Uterus (tissue), 4 donors: ENCODE results near the gene HS6ST1. TPM values are rescaled to one million over a fixed set of nuclear protein-coding genes. Genes with fewer than 3 reads are reported as not detected.
"Not testable (repeated sequence)": the region's sequence is repeated elsewhere in the genome, so short reads cannot be mapped to it uniquely, and the experiment has no call there.

Experiments used
- DNase-seq, 2 donors: peaks; one replicate each; pipeline ENCODE4 v3.0.0-alpha.2; 2019 to 2020
- H3K27ac ChIP-seq, 2 donors: fragments of 200-600 bp; sonication (generic); 1 replicate in 1 of 2; 2 replicates in 1 of 2; pipeline ENCODE4 v1.5.1; 2016 to 2018
- H3K27me3 ChIP-seq, 2 donors: fragments of 200-600 bp; sonication (generic); one replicate each; pipeline ENCODE4 v1.5.1; 2018 to 2019; ENCODE audit warnings: control low read depth in 1 of 2
- H3K36me3 ChIP-seq, 2 donors: fragments of 200-600 bp; sonication (generic); one replicate each; pipeline ENCODE4 v1.5.1; 2019; ENCODE audit warnings: control low read depth in 1 of 2
- H3K4me1 ChIP-seq, 2 donors: fragments of 200-600 bp; sonication (generic); one replicate each; pipeline ENCODE4 v1.5.1; 2018 to 2019; ENCODE audit warnings: control low read depth in 1 of 2
- H3K4me3 ChIP-seq, 2 donors: fragments of 200-600 bp; sonication (generic); 1 replicate in 1 of 2; 2 replicates in 1 of 2; pipeline ENCODE4 v1.5.1; 2018 to 2019; ENCODE audit warnings: mild to moderate bottlenecking in 1 of 2
- H3K9me3 ChIP-seq, 2 donors: fragments of 200-600 bp; sonication (generic); one replicate each; pipeline ENCODE4 v1.5.1; 2019; ENCODE audit warnings: control low read depth in 1 of 2
- POLR2A ChIP-seq, 2 donors: fragments of 450-650 bp; IDR thresholded peaks; one replicate each; pipeline ENCODE4 v1.6.1; 2016; ENCODE audit warnings: antibody characterized with exemption in 2 of 2, mild to moderate bottlenecking in 1 of 2, moderate library complexity in 1 of 2
- intact Hi-C: fragments of 100-400 bp; cut with DNase I; formaldehyde crosslinking; loops from one replicate; pipeline ENCODE4 v1.15.1; 2023; ENCODE audit warnings: low total_unique reads
- total RNA-seq, 4 donors: library from RNA; depleted of rRNA in 3 of 4; stranded (reverse); fragments of >200 nt in 3 of 4; gene quantifications; one replicate each; pipeline versions ENCODE4 v1.1.0 to v1.2.4, GENCODE V29; 2014 to 2023
- TF ChIP-seq, protein P1 (sequence below), 4 experiments: fragments of 200-600 bp in 2 of 4; fragments of 450-650 bp in 2 of 4; sonication (generic) in 2 of 4; IDR thresholded peaks; one replicate each; pipeline ENCODE4 v1.5.1; 2016 to 2019; ENCODE audit warnings: antibody characterized with exemption in 4 of 4, mild to moderate bottlenecking in 2 of 4, moderate library complexity in 1 of 4
- donor health status: DM: yes; HTN: yes; CAD: no.

Gene HS6ST1
- total RNA-seq, 4 donors from 2014 or later = 22.7 to 198 (median 37.4) TPM

DNA sequence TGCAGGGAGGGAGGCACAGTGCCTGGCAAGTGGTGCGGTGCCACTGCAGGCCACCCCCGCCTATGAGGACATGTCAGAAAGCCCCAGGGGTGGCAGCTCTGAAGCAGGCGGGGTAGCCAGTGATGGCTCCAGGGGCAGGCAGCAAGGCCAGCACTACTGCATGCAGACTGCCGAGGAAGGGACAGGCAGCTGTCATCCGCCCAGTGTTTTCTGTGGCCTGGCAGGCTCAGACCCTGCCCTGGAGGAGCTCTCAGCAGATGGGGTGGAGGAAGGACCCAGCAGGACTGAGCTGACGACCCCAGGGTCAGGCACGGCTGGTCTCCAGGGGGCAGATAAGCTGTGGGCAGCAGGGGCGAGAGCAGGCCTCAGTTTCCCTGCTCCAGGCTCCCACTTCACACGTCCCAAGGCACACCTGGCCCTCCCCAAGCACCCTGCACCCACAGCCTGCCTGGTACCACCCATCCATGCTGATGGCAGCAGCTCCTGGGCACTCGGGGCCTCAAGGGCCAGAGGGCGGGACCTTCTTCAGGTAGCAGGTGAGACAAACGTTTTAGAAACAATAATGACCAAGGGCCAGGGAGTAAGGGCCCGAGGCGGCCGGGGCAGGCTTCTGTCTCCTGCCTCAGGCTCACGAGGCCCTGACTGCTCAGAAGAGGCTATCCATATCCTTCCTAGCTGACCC, 48.5 kb downstream of the HS6ST1 start:
- no peaks in the 10 kb centered on the region for H3K9me3 ChIP-seq
- intact Hi-C loops = no loop called here
- H3K4me3 ChIP-seq = no peak overlapping the region
- no peak for DNase-seq
- TF ChIP-seq POLR2A (IDR thresholded peaks at IDR 0.05) = no peak
- TF ChIP-seq, protein P1, sequence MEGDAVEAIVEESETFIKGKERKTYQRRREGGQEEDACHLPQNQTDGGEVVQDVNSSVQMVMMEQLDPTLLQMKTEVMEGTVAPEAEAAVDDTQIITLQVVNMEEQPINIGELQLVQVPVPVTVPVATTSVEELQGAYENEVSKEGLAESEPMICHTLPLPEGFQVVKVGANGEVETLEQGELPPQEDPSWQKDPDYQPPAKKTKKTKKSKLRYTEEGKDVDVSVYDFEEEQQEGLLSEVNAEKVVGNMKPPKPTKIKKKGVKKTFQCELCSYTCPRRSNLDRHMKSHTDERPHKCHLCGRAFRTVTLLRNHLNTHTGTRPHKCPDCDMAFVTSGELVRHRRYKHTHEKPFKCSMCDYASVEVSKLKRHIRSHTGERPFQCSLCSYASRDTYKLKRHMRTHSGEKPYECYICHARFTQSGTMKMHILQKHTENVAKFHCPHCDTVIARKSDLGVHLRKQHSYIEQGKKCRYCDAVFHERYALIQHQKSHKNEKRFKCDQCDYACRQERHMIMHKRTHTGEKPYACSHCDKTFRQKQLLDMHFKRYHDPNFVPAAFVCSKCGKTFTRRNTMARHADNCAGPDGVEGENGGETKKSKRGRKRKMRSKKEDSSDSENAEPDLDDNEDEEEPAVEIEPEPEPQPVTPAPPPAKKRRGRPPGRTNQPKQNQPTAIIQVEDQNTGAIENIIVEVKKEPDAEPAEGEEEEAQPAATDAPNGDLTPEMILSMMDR (IDR thresholded peaks at IDR 0.05) = no peak
- H3K4me1 ChIP-seq = no peaks in the 10 kb centered on the region
- no peak overlapping the region for H3K27ac ChIP-seq
- no peaks in the 10 kb centered on the region for H3K36me3 ChIP-seq
- H3K27me3 ChIP-seq = no peaks in the 10 kb centered on the region

DNA sequence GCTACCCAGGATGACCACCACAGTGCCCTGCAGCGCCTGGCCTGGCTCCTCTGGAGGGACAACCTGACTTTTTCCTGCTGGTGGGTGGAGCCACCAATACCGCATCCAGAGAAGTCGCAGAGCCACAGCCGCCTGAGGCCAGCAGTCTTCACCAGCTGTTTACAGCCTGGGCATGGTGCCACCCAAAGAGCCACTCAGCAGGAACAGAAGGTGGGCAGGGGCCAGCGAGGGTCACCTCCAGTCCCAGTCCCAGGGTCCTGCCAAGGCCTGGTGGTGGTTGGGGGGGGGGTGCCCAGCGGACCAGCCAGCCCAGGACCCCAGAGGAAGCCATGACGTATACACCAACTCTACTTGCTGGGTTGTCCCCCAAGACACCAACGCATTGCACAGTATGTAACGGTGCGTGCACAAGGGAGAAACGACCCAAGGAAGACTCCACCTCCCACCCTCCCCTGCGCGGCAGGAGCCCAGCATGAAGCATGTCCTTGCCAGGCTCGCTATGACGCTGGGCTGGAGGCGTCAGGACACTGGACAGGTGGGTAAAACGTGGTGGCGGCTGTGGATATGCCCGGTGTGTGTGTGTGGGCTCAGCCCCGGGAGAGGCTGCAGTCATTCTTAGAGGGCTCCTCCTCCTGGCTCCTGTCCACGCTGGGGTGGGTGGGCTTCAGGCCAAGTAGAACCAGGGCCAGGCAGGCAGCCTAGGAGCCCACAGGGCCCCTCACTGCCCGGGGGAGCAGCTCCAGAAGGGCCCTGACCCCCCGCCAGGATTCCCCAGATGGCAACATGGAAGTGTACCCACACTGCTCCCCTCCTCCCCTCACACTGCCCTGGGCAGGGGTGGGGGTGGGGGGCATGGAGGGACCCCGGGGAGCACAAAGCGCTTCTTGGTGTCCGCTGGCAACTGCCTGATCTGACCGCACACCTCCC, 49.3 kb downstream of the HS6ST1 start:
- no peaks in the 10 kb centered on the region for H3K9me3 ChIP-seq
- H3K4me1 ChIP-seq = no peaks in the 10 kb centered on the region
- H3K4me3 ChIP-seq = no peak overlapping the region
- no peaks in the 10 kb centered on the region for H3K27me3 ChIP-seq
- DNase-seq = peak in 1 of 2 donors; percentile 13
- intact Hi-C loops = no loop called here
- TF ChIP-seq, protein P1 (IDR thresholded peaks at IDR 0.05) = no peak
- TF ChIP-seq POLR2A (IDR thresholded peaks at IDR 0.05) = no peak
- no peaks in the 10 kb centered on the region for H3K36me3 ChIP-seq
- no peak overlapping the region for H3K27ac ChIP-seq

DNA sequence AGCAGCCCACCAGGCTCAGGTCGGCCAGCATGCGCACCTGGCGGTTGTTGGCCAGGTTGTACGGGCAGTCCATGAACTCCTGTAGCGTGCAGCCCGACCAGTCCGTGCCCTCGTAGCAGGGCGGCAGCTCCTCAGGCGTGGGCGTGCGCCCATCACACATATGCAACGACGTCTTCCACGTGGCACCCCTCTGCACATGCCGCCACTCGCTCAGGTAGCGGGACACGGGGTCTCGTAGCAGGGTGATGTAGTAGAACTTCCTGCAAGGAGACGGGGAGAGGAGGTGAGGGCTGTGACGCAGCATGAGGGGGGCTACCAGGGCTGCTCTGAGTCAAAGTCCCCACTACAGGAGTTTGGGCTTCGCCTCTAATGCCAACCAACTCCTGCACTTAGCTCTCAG, 50.1 kb downstream of the HS6ST1 start:
- intact Hi-C loops, H3K27me3 ChIP-seq, H3K9me3 ChIP-seq, H3K4me3 ChIP-seq, DNase-seq, H3K36me3 ChIP-seq, H3K27ac ChIP-seq, H3K4me1 ChIP-seq: not testable (repeated sequence)

DNA sequence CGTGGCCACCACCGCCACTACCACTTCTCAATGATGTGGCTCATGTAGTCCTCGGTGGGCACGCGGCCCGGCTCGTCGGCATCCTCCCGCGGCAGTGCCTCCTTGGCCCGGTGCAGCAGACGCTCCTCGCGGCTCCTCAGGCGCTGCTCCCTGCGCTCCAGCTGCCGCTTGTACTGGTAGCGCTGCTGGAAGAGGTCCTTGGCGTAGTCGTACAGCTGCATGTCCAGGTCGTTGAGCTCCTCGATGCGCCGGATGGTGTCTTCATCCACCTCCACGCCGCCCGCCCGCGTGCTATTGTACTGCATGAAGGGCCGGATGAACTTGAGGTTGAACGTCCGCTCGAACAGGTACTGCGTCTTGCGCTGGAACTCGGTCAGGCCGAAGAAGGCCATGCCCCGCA, 50.5 kb downstream of the HS6ST1 start:
- H3K27me3 ChIP-seq, intact Hi-C loops, DNase-seq, H3K27ac ChIP-seq, H3K4me1 ChIP-seq, H3K4me3 ChIP-seq, H3K9me3 ChIP-seq, H3K36me3 ChIP-seq: not testable (repeated sequence)

DNA sequence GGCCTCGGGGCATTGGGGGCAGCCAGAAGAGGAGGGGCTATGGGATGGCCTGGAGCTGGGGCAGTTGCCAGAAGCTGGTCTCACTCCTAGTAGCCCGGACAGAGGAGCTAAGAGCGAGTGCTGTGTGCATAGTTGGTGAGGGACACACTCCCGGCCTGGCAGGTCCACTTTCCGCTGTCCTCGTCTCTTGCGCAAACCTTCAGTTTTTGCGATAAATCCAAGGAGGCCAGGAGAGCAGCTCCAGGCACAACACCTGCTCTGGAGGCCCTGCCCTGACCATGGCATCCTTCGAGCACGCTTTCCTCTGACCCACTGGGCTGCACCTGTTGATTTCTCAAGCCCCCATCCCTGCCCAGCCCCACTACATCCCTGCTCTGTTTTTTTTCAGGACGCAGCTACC, 51.0 kb downstream of the HS6ST1 start:
- intact Hi-C loops, H3K9me3 ChIP-seq, H3K4me3 ChIP-seq, H3K27ac ChIP-seq, H3K4me1 ChIP-seq, DNase-seq, H3K36me3 ChIP-seq, H3K27me3 ChIP-seq: not testable (repeated sequence)

DNA sequence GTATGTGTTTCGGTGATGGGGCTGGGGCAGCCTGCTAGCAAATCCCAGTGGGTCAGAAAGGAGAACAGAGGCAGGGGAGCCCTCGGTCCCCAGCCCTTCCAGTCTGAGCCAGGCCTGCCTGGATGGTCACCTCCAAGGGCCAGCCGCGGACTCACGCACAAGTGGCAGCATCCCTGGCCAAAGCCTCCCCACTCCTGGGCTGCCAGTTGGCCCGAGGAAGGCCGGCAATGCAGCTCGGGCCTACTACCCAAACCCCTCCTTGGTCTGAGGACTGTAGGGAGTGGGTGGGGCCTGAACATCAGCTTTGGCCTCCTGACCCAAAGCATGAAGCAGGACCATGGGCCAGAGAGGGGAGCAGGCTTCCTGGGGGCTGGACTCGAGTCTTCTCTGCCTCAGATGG, 51.5 kb downstream of the HS6ST1 start:
- H3K4me1 ChIP-seq, H3K9me3 ChIP-seq, DNase-seq, H3K27me3 ChIP-seq, H3K27ac ChIP-seq, intact Hi-C loops, H3K4me3 ChIP-seq, H3K36me3 ChIP-seq: not testable (repeated sequence)

DNA sequence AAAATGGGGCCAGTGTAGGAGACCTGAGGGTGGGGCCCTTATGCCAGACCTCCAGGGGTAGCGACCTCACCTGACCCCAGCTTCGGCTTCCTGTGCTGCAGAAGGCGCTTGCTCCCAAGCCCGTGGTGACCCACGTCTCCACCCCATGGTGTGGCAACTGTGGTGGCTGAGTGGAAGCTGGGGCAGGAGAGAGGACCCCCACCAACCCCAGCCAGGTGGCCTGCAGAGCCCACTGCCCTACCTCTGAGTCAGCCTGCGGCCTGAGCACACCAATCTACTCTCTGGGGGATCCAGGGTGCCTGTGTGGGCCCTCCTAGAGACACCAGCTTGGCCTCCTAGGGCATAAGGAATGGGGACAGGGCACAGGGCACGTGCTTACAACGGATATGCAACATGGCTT, 52.2 kb downstream of the HS6ST1 start:
- H3K4me3 ChIP-seq, DNase-seq, H3K27me3 ChIP-seq, H3K9me3 ChIP-seq, intact Hi-C loops, H3K36me3 ChIP-seq, H3K27ac ChIP-seq, H3K4me1 ChIP-seq: not testable (repeated sequence)

DNA sequence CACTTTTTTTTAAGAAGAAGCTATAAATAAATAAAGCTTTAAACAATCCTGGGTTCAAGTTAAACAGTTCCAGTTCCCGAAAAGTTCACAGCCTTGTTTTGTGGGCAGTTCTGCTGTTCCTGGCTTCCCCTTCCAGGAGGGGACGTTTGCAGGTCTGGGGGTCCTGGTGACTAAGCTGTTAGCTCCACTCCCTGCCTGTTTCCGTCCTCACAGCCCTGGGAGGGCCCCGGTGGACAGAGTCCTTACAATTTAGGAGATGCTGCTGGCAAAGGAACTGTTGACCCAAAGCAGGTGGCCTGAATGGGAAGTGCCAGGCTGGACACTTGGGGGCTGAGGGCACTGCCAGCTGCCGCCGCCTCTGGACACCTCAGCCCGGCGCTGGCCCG, 53.1 kb downstream of the HS6ST1 start:
- intact Hi-C loops, H3K9me3 ChIP-seq, H3K4me3 ChIP-seq, H3K27me3 ChIP-seq, H3K4me1 ChIP-seq, DNase-seq, H3K27ac ChIP-seq, H3K36me3 ChIP-seq: not testable (repeated sequence)
